HUES48 (cell line): Measurements from ENCODE around the gene ANXA8L1.
"Not testable (repeated sequence)": the region's sequence is repeated elsewhere in the genome, so short reads cannot be mapped to it uniquely, and the experiment has no call there.

Experiments
- H3K27ac ChIP-seq: one replicate; pipeline ENCODE4 v1.7.0; 2013; ENCODE audit warnings: low read depth, low read length, inconsistent platforms
- H3K27me3 ChIP-seq: 2 replicates; pipeline ENCODE4 v1.6.1; 2013; ENCODE audit warnings: mild to moderate bottlenecking, low read length; ENCODE audit not compliant: control insufficient read depth, insufficient read depth
- H3K36me3 ChIP-seq: 2 replicates; pipeline ENCODE4 v1.6.1; 2013; ENCODE audit warnings: low read length; ENCODE audit not compliant: control insufficient read depth, insufficient read depth
- H3K4me1 ChIP-seq: 2 replicates; pipeline ENCODE4 v1.6.1; 2013; ENCODE audit warnings: mild to moderate bottlenecking, low read length; ENCODE audit not compliant: control insufficient read depth, insufficient read depth
- H3K4me3 ChIP-seq: 2 replicates; pipeline ENCODE4 v1.5.1; 2013; ENCODE audit warnings: mild to moderate bottlenecking, low read depth, low read length
- H3K9ac ChIP-seq: 2 replicates; pipeline ENCODE4 v1.6.1; 2013; ENCODE audit warnings: mild to moderate bottlenecking, low read depth, low read length, moderate library complexity
- H3K9me3 ChIP-seq: 2 replicates; pipeline ENCODE4 v1.6.1; 2013; ENCODE audit warnings: low read length; ENCODE audit not compliant: control insufficient read depth, insufficient read depth

Gene ANXA8L1

GRCh38 chr10:46375406-46375805 is at the start of gene ANXA8L1:
Gene ANXA8L1, plus strand, starts transcription at chr10:46375776. Its CDS starts 76 bp downstream, at chr10:46375852.
- not testable (repeated sequence) for H3K9me3 ChIP-seq, H3K4me3 ChIP-seq, H3K4me1 ChIP-seq, H3K27ac ChIP-seq, H3K9ac ChIP-seq, H3K27me3 ChIP-seq, H3K36me3 ChIP-seq

GRCh38 chr10:46326066-46326465 is 49.5 kb upstream of the ANXA8L1 start:
- Histone ChIP-seq H3K4me3 (no peak overlapping the region), H3K9ac (no peak overlapping the region), H3K27me3 (no peaks in the 10 kb centered on the region), H3K36me3 (no peaks in the 10 kb centered on the region), H3K4me1 (no peaks in the 10 kb centered on the region; the same call in 1 of the 2 replicates), H3K27ac (no peak overlapping the region), H3K9me3 (no peaks in the 10 kb centered on the region)

GRCh38 chr10:46326971-46327370 is 48.6 kb upstream of the ANXA8L1 start:
- H3K9ac ChIP-seq = no peak overlapping the region

GRCh38 chr10:46327685-46328084 is 47.9 kb upstream of the ANXA8L1 start:
- no peaks in the 10 kb centered on the region; the same call in 1 of the 2 replicates for H3K4me1 ChIP-seq
- no peaks in the 10 kb centered on the region for H3K9me3 ChIP-seq
- no peak overlapping the region for H3K27ac ChIP-seq
- H3K36me3 ChIP-seq = no peaks in the 10 kb centered on the region
- H3K27me3 ChIP-seq = no peaks in the 10 kb centered on the region
- H3K4me3 ChIP-seq = no peak overlapping the region
- H3K9ac ChIP-seq = no peak overlapping the region

More at GRCh38 chr10:46326971-46327370, 48.6 kb upstream of the ANXA8L1 start:
- Histone ChIP-seq H3K27ac (no peak overlapping the region), H3K36me3 (no peaks in the 10 kb centered on the region), H3K9me3 (no peaks in the 10 kb centered on the region), H3K27me3 (no peaks in the 10 kb centered on the region), H3K4me3 (no peak overlapping the region), H3K4me1 (no peaks in the 10 kb centered on the region; the same call in 1 of the 2 replicates)

GRCh38 chr10:46328853-46329689 is 46.5 kb upstream of the ANXA8L1 start:
- H3K27ac ChIP-seq = no peak overlapping the region
- H3K4me1 ChIP-seq = no peaks in the 10 kb centered on the region; the same call in 1 of the 2 replicates
- no peaks in the 10 kb centered on the region for H3K27me3 ChIP-seq
- H3K4me3 ChIP-seq = no peak overlapping the region
- H3K9ac ChIP-seq = no peak overlapping the region
- no peaks in the 10 kb centered on the region for H3K36me3 ChIP-seq
- no peaks in the 10 kb centered on the region for H3K9me3 ChIP-seq

- Histone ChIP-seq H3K9ac (no peak overlapping the region), H3K9me3 (no peaks in the 10 kb centered on the region), H3K4me3 (no peak overlapping the region), H3K27me3 (no peaks in the 10 kb centered on the region), H3K36me3 (no peaks in the 10 kb centered on the region), H3K27ac (no peak overlapping the region), H3K4me1 (no peaks in the 10 kb centered on the region; the same call in 1 of the 2 replicates)
Measured at GRCh38 chr10:46329690-46330016, 45.9 kb upstream of the ANXA8L1 start.

GRCh38 chr10:46330894-46331293 is 44.7 kb upstream of the ANXA8L1 start:
- H3K4me1 ChIP-seq = no peaks in the 10 kb centered on the region; the same call in 1 of the 2 replicates
- no peak overlapping the region for H3K4me3 ChIP-seq
- H3K9me3 ChIP-seq = no peaks in the 10 kb centered on the region
- no peak overlapping the region for H3K9ac ChIP-seq
- no peaks in the 10 kb centered on the region for H3K27me3 ChIP-seq
- no peak overlapping the region for H3K27ac ChIP-seq
- H3K36me3 ChIP-seq = no peaks in the 10 kb centered on the region

- not testable (repeated sequence) for H3K27ac ChIP-seq, H3K4me3 ChIP-seq, H3K36me3 ChIP-seq, H3K27me3 ChIP-seq, H3K9ac ChIP-seq, H3K9me3 ChIP-seq, H3K4me1 ChIP-seq
Measured at GRCh38 chr10:46365484-46365883, 10.1 kb upstream of the ANXA8L1 start.

GRCh38 chr10:46367209-46367608 is 8.4 kb upstream of the ANXA8L1 start:
- H3K9ac ChIP-seq, H3K36me3 ChIP-seq, H3K27me3 ChIP-seq: not testable (repeated sequence)

GRCh38 chr10:46367666-46368240 is 7.8 kb upstream of the ANXA8L1 start:
- not testable (repeated sequence) for H3K9ac ChIP-seq, H3K9me3 ChIP-seq, H3K4me1 ChIP-seq, H3K27me3 ChIP-seq, H3K36me3 ChIP-seq, H3K27ac ChIP-seq, H3K4me3 ChIP-seq

More at GRCh38 chr10:46367209-46367608, 8.4 kb upstream of the ANXA8L1 start:
- not testable (repeated sequence) for H3K4me1 ChIP-seq, H3K27ac ChIP-seq, H3K4me3 ChIP-seq, H3K9me3 ChIP-seq

- not testable (repeated sequence) for H3K27ac ChIP-seq, H3K4me3 ChIP-seq, H3K9me3 ChIP-seq, H3K4me1 ChIP-seq, H3K9ac ChIP-seq, H3K27me3 ChIP-seq, H3K36me3 ChIP-seq
Measured at GRCh38 chr10:46368956-46369355, 6.6 kb upstream of the ANXA8L1 start.
